Islet precursor cell (in vitro differentiated cells): Measurements from ENCODE around the gene IER5.

Experiments
- DNase-seq: peaks from one replicate; pipeline ENCODE4 v3.0.0-alpha.2; 2018

Gene IER5

GRCh38 chr1:181077576-181078242, 10.8 kb upstream of the IER5 start:
- DNase-seq, result peak; percentile 73

DNA sequence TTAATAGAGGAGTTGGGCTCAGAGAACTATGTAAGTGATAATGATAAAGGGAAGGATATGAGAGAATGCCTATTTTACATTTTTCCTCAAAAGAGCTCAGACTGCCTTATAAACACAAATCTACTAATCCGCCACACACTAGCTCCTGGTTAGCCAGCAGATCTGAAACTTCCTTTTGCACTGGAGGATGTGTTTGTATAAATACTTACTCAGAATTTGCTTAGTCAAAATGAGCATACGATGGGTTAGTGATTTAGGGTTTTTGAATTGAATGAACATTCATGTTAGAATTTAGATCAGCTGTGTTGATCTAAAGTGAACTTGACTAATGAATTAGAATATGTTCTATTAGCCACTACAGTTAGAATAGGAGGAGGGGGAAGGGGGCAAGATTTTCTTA, 9.1 kb upstream of the IER5 start:
- no peak for DNase-seq

- no peak for DNase-seq
Measured at GRCh38 chr1:181079920-181080319, 8.6 kb upstream of the IER5 start.

- DNase-seq, result no peak
Measured at GRCh38 chr1:181080556-181080955, 7.9 kb upstream of the IER5 start.

DNA sequence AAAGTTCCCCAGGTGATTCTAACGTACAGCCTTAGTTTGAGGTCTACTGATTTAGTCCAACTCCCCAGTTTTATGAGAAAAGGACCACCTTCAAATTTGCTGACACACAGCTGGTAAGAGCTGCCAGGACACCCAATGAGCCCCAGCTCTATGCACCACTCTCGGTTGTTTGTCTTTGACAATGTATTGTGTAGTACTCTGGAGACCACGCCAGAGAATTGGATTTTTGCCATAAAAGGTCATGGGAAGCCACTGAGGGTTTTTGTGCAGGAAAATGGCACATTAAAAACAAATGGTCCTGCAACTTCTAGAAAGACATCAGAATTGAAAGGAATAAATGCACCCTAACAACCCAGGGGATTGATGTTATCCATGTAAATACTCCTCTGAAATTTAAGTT, 7.1 kb upstream of the IER5 start:
- no peak for DNase-seq

- peak; percentile 88 for DNase-seq
Measured at GRCh38 chr1:181083842-181084605, 4.5 kb upstream of the IER5 start.

DNA sequence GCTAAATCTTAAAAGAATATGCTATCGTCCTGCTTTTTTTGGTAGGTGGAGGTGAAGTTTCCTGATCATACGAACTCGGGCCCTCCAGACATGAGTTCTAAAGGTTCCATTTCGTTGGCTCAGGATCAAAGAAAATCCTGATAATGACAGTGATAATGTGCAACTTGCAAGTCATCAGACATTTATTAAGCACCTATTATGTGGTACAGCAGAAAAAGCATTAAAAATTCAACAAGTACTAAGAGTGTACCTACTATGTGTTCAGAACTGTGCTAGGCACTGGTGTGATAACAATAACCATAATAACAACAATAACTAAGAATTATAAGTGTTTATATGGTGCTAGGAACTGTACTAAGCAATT, 3.9 kb upstream of the IER5 start:
- no peak for DNase-seq

GRCh38 chr1:181086091-181086490, 2.4 kb upstream of the IER5 start:
- peak; percentile 22 for DNase-seq

DNA sequence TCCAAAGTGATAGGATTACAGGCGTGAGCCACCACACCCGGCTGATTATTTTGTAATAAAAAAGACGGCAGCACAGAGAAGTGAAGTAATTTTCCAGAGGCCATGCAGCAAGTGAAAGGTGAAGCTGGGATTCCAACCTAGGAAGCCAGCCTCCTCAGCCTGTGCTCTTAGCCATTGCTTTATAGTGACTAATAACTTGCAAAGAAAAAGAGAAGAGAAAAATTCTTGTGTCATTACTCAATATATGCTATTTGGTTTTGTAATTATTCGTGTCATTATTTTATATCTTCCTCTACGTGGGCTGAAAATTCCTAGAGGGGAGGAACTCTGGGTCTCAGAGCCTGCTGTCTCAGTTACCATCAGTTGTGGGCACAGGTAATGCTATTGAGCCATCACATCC, 1.6 kb upstream of the IER5 start:
- no peak for DNase-seq

DNA sequence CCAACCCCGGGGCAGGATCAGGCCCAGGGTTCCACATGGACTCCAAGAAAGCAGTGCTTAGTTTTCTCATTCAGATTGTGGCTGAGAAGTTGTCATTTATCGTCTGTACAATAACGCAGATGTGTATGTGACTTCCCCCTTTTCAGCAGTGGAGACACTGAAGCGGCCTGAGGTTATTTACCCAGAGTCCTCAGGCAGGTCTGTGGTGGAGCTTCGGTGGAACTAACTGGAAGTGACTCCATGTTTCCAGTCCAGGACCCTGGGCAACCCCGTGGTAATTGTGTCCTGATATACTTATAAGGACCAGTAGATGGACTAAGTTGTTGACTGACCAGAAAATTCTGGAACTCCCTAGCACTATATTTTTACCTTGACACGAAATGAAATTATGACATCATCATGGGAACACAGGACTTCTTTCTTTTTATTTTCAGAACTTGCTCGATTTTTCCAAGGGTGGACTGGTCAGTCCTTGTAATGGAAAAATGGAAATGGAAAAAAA, 1.0 kb upstream of the IER5 start:
- DNase-seq, result peak; percentile 38

GRCh38 chr1:181089017-181089675, 646 bp downstream of the IER5 start:
- DNase-seq, result no peak

DNA sequence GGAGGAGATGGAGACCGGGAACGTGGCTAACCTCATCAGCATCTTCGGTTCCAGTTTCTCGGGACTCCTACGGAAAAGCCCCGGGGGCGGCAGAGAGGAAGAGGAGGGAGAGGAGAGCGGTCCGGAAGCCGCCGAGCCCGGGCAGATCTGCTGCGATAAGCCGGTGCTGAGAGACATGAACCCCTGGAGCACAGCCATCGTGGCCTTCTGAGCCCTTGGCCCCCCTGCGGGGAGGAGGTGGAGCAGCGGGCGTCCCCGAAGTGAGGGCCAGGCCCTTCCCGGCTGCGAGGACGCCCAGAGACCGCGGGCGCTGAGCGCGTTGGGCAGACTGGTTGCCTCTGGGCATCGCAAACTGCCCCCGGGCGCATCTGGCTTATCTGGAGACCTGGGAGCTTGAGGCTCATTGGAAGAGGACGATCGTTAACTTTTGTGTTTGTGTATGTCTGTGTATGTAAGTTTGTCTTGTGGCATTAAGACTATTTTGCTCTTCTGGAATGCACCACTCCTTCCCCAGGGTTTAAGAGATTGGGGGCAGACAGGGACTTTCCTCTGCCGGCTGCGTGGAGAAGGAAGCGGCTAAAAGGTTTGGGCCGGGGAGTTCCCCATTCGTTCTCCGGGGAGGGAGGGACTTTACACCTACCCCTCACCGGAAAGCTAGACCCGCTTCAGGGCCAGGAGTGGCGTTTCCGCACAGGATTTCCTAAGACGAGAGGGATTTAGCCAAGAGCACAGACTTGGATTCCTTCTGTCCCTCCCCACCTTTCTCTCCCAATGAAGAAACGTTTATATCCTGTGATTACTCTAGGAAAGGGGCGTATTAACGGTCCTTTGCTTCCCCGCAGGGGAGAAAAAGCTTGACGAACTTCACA, 1.4 kb downstream of the IER5 start:
- DNase-seq, result peak; percentile 79

DNA sequence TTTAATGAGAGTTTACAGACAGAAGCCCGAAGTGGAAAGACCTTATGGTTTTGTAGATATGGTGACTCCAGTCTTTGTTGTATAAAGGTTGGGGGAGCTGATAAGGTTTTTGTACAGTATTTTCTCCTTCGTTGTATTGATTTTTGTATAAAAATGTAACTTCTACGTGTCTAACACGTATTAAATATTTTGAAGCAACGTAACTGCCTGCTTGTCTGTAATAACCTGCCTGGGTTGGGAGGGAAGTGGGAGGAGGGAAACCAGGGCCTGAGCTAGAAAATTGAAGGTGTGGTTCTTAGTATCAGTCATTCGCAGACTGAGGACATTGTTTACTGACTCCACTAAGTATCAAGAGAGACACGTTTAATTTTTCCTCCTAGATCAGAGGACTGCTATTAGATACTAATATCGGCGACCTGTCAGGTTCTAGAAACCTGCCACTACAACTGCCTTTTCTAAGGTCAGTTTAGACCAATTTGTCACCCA, 2.2 kb downstream of the IER5 start:
- no peak for DNase-seq

DNA sequence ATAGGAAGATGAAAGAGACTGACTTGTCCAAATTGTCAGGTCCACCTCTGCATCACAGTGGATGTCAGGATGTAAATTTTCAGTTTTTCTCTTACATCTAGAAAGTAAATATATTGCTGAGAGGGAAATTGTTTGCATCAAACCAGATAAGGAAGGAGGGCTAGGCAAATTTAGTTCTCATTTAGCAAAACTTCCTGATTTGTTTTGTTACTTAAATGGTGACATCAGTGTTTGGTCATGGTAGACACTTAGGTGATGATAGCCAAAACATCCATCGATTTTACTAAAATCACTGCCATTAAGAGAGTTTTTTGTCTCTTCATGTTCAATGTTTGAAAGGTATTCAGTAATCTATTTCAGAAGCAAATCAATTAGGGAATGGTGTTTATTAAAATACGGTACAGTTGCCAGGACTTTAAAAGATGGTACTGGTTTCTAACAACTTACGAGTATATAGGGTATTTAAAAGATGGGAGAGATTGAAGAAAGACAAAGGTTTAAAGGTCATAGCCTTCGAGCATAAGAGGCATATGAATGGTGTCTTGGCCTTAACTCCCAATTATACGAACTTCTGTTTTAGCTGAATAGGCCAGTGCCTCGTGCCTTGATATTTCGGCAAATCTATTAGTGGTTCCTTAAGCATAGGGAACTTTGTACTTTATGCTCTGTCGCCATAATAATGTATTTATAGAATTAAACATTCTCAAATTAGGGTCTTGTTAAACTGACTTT, 3.0 kb downstream of the IER5 start:
- no peak for DNase-seq

DNA sequence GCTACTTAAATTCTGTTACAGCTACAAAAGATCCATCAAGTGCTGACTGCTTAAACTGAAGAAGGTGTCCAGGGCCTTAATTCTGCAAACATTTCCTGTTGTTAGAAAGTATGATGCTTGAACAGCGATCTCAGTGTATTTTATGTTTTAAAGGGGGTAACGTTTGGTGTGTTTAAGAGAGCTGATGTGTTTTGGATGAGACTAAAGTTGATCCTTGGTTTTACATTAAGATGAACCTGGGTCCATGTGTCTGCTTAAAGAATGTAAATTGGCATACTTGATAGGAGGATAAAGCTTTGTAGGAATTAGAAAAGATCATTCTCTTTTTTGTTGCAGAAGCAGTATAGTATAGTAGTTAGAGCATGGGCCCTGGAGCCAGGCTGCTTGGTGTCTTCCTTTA, 3.6 kb downstream of the IER5 start:
- no peak for DNase-seq

DNA sequence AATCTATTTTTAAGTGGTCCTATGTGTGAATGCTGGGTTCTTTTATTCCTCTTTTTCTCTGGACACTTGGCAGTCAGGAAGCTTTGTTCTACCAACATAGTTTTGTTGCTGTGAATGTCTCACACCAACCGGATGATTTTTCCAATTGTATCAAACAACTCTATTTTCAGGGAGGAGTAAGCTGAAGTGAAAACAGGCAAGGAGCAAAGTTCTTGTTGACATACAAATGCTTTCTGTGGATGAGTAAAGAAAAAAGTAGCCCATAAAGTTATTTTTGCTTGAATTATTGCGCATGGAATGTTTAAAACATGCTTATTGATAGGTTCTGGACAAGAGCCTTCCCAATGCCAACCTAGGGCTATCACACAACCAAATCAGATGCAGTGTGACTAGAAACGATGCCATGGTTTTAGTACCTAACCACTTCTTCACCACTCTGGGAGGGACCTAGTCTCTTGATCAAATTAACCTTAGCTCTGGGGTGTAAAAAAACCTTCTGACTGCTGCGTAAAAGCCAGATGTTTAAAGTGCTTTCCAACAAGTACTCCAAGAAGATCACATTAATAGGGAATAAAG, 4.5 kb downstream of the IER5 start:
- no peak for DNase-seq

GRCh38 chr1:181094416-181095212, 6.1 kb downstream of the IER5 start:
- DNase-seq, result peak; percentile 93

- DNase-seq, result no peak
Measured at GRCh38 chr1:181095260-181095659, 6.8 kb downstream of the IER5 start.

DNA sequence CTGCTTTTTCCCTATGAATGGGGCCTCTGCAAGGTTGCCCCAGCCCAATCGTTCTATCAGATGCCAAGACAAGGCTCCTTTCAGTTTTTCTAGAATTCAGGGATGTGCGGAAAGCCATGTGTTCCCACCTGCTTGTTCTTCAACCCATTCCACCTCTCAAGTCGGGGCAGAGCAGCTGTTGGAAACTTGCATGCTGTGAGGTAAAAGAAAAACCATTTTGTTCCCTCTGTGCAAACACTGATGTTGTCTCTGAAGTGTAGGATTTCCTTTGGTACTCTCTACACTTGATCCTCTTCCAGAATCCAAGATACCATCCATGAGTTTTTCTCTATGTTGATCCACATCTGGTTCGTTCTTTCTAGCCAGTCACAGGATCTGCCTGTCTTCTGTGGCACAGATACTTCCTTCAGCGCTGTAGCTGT, 7.3 kb downstream of the IER5 start:
- no peak for DNase-seq

DNA sequence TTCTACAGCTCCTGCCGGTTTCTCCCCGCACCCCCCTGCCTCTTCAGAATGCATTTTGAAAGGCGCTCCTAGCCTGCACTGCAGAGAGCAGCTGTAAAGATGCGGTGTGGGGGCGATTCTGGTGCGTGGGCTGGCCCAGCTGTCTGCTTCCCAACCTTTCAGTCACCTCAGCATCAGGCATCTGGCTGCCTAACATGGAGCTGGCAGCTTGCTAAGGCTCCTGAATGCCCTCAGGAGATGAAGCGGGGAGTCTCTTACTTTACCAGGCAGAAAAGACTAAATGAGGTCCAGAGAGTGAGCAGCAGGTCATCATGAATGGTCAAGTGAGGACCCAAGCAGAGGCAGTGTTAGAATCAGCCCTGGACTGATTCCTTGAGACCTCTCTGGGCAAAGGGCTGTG, 8.7 kb downstream of the IER5 start:
- DNase-seq, result peak; percentile 72
